Lower lobe of right lung (tissue), 2 donors: ENCODE measurements around the gene COL7A1. TPM values are rescaled to one million over a fixed set of nuclear protein-coding genes. Genes with fewer than 3 reads are reported as not detected.

Source experiments
- ATAC-seq, 2 donors: fragments of 200-7000 bp; cut with Tn5 transposase; one replicate each; pipeline ENCODE4 v1.9.1; 2020 to 2022; ENCODE audit warnings: mild to moderate bottlenecking in 2 of 2, moderate library complexity in 2 of 2
- DNase-seq: peaks from one replicate; pipeline ENCODE4 v3.0.0-alpha.2; 2020
- H3K27ac ChIP-seq: fragments of 200-600 bp; one replicate; pipeline ENCODE4 v1.8.0; 2022
- H3K27me3 ChIP-seq: fragments of 200-600 bp; one replicate; pipeline ENCODE4 v1.8.0; 2022; ENCODE audit warnings: low read depth
- H3K36me3 ChIP-seq: fragments of 200-600 bp; one replicate; pipeline ENCODE4 v1.8.0; 2022; ENCODE audit warnings: mild to moderate bottlenecking
- H3K4me1 ChIP-seq: fragments of 200-600 bp; one replicate; pipeline ENCODE4 v1.8.0; 2022
- H3K4me3 ChIP-seq: fragments of 200-600 bp; one replicate; pipeline ENCODE4 v1.8.0; 2022; ENCODE audit warnings: mild to moderate bottlenecking
- H3K9me3 ChIP-seq: fragments of 200-600 bp; one replicate; pipeline ENCODE4 v1.8.0; 2022
- intact Hi-C: fragments of 100-400 bp; cut with DNase I; formaldehyde crosslinking; loops from one replicate; pipeline ENCODE4 v1.11.0; 2022
- total RNA-seq: library from RNA; stranded (reverse); fragmentation: NEBNext Ultra II Directional; extraction: Animal tissue kit (Norgen Biotek cat#: 25700); gene quantifications from one replicate; pipeline ENCODE4 v1.2.1, GENCODE V29; 2021
- TF ChIP-seq, protein P1 (sequence below): fragments of 200-600 bp; IDR thresholded peaks from one replicate; pipeline ENCODE4 v1.8.0; 2022; ENCODE audit warnings: antibody characterized with exemption, mild to moderate bottlenecking
- donor health status: DM: no; HTN: yes; CAD: no; lungs with severe emphysema.

COL7A1 gene
- total RNA-seq, 1 donor from 2014 or later, result 2.6 TPM

- peak overlapping the region; percentile 41 for H3K4me3 ChIP-seq
- H3K4me1 ChIP-seq, result no peaks in the 10 kb centered on the region
- H3K36me3 ChIP-seq, result peaks cover 22% of the 10 kb centered on the region
- DNase-seq, result no peak
- H3K27me3 ChIP-seq, result peaks cover 23% of the 10 kb centered on the region
- TF ChIP-seq, protein P1, sequence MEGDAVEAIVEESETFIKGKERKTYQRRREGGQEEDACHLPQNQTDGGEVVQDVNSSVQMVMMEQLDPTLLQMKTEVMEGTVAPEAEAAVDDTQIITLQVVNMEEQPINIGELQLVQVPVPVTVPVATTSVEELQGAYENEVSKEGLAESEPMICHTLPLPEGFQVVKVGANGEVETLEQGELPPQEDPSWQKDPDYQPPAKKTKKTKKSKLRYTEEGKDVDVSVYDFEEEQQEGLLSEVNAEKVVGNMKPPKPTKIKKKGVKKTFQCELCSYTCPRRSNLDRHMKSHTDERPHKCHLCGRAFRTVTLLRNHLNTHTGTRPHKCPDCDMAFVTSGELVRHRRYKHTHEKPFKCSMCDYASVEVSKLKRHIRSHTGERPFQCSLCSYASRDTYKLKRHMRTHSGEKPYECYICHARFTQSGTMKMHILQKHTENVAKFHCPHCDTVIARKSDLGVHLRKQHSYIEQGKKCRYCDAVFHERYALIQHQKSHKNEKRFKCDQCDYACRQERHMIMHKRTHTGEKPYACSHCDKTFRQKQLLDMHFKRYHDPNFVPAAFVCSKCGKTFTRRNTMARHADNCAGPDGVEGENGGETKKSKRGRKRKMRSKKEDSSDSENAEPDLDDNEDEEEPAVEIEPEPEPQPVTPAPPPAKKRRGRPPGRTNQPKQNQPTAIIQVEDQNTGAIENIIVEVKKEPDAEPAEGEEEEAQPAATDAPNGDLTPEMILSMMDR, result no peak
- intact Hi-C loops, result no loop called here
- no peak for ATAC-seq
- H3K9me3 ChIP-seq, result no peaks in the 10 kb centered on the region
- H3K27ac ChIP-seq, result no peak overlapping the region
Measured at GRCh38 chr3:48594417-48595049, 596 bp downstream of the COL7A1 start.

GRCh38 chr3:48593337-48593736 lies 1.8 kb downstream of the COL7A1 start:
- no peak overlapping the region for H3K4me3 ChIP-seq
- no peak for DNase-seq
- H3K27ac ChIP-seq, result no peak overlapping the region
- peaks cover 10% of the 10 kb centered on the region for H3K36me3 ChIP-seq
- H3K27me3 ChIP-seq, result peaks cover 23% of the 10 kb centered on the region
- intact Hi-C loops, result no loop called here
- no peaks in the 10 kb centered on the region for H3K4me1 ChIP-seq
- no peak for ATAC-seq
- H3K9me3 ChIP-seq, result no peaks in the 10 kb centered on the region
- TF ChIP-seq, protein P1, result no peak

DNA sequence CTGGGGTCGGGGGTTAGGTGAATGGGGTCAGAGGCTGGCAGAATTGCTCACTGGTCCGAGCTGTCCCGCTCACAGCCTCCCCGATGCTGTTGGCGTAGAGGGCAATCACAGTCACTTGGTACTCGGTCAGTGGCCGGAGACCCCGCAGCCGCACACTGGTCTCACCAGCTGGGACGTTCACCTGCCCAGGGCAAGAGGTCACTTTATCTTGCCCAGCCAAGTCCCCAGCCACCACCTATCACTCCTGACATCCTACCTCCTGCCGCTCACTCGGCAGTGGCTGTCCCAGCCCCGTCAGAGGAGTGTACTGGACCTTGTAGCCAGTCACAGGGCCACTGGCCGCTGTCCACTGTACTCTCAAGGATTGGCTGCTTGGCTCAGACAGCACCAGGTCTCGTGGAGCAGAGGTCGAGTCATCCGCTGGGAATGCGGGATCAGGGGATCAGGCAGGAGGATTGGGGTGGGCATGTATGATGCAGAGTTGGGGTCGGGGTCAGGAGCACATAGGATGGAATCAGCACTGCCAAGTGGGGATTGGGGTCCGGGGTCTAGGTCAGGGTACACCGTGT lies 2.5 kb downstream of the COL7A1 start:
- H3K27ac ChIP-seq, result no peak overlapping the region
- DNase-seq (no peak), ATAC-seq (no peak)
- H3K36me3 ChIP-seq, result peaks cover 2% of the 10 kb centered on the region
- intact Hi-C loops, result no loop called here
- TF ChIP-seq, protein P1, result no peak
- H3K4me3 ChIP-seq, result no peak overlapping the region
- no peaks in the 10 kb centered on the region for H3K9me3 ChIP-seq
- H3K27me3 ChIP-seq, result peaks cover 23% of the 10 kb centered on the region
- H3K4me1 ChIP-seq, result no peaks in the 10 kb centered on the region

DNA sequence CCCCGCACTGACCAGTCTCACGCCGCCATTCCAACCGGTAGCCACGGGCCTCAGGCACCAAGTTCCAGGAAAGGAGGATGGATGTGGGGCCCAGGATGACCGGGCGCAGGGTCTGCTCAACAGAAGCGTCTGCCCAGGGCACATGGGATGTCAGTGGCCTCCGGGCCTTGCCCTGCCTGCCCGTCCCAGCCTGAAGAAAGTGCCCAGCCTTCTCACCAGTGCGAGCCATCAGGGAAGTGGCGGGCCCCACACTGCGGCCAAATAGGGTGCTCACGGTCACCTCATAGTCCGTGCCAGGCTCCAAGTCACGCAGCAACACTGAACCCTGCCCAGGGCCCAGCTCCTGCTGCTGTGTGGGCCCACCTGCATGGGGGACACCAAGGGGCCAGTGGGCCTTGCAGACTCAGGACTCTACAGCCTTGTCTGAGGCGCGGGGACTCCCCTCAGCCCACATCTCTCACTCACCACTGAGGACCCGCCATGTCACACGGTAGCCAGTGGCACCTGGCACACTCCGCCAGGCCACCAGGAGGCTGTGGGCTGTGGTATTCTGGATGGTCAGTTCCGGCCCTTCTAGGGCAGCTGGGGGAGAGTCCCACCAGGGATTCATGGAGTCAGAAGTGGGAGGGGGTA lies 3.1 kb downstream of the COL7A1 start:
- Histone ChIP-seq H3K4me1 (no peaks in the 10 kb centered on the region), H3K9me3 (no peaks in the 10 kb centered on the region), H3K4me3 (no peak overlapping the region), H3K27ac (no peak overlapping the region), H3K27me3 (peaks cover 23% of the 10 kb centered on the region), H3K36me3 (no peaks in the 10 kb centered on the region)
- TF ChIP-seq, protein P1, result no peak
- ATAC-seq, result no peak
- no peak for DNase-seq
- intact Hi-C loops, result no loop called here

GRCh38 chr3:48591436-48591835 lies 3.7 kb downstream of the COL7A1 start:
- intact Hi-C loops, result no loop called here
- H3K27me3 ChIP-seq, result peaks cover 23% of the 10 kb centered on the region
- DNase-seq, result no peak

More at GRCh38 chr3:48591436-48591835, 3.7 kb downstream of the COL7A1 start:
- Histone ChIP-seq H3K9me3 (no peaks in the 10 kb centered on the region), H3K4me3 (no peak overlapping the region), H3K27ac (no peak overlapping the region), H3K36me3 (no peaks in the 10 kb centered on the region), H3K4me1 (no peaks in the 10 kb centered on the region)
- TF ChIP-seq, protein P1, result no peak
- no peak for ATAC-seq
